Sigmoid colon (tissue), 7 donors: ENCODE data around the gene VAMP3. TPM values are rescaled to one million over a fixed set of nuclear protein-coding genes. Genes with fewer than 3 reads are reported as not detected.

ENCODE experiments used
- DNase-seq: peaks from one replicate; pipeline ENCODE4 v3.0.0-alpha.2; 2019
- H3K27ac ChIP-seq, 4 donors: fragments of 200-600 bp; sonication (generic); one replicate each; pipeline ENCODE4 v1.5.1; 2016 to 2019; ENCODE audit warnings: mild to moderate bottlenecking in 1 of 4
- H3K27me3 ChIP-seq, 3 donors: fragments of 200-600 bp; sonication (generic); one replicate each; pipeline ENCODE4 v1.5.1; 2019; ENCODE audit warnings: mild to moderate bottlenecking in 1 of 3
- H3K36me3 ChIP-seq, 4 donors: fragments of 200-600 bp; sonication (generic); one replicate each; pipeline ENCODE4 v1.5.1; 2016 to 2019
- H3K4me1 ChIP-seq, 4 donors: fragments of 200-600 bp; sonication (generic); one replicate each; pipeline ENCODE4 v1.5.1; 2017 to 2019
- H3K4me3 ChIP-seq, 4 donors: fragments of 200-600 bp; sonication (generic); one replicate each; pipeline ENCODE4 v1.5.1; 2017 to 2019; ENCODE audit warnings: mild to moderate bottlenecking in 2 of 4, moderate library complexity in 1 of 4
- H3K9me3 ChIP-seq, 4 donors: fragments of 200-600 bp in 3 of 4; sonication (generic) in 3 of 4; one replicate each; pipeline versions ENCODE4 v1.5.1 to v1.6.1; 2013 to 2019
- CTCF ChIP-seq, 4 experiments: fragments of 450-650 bp in 3 of 4; fragments of 200-600 bp in 1 of 4; IDR thresholded peaks; one replicate each; pipeline ENCODE4 v1.5.1; 2016 to 2019; ENCODE audit warnings: antibody characterized with exemption in 4 of 4, mild to moderate bottlenecking in 3 of 4, moderate library complexity in 2 of 4
- EP300 ChIP-seq, 4 donors: sonication (generic); formaldehyde crosslinking; IDR thresholded peaks; one replicate each; pipeline ENCODE4 v1.6.1; 2017; ENCODE audit warnings: antibody characterized with exemption in 4 of 4
- POLR2A ChIP-seq, 2 donors: fragments of 450-650 bp; IDR thresholded peaks; one replicate each; pipeline ENCODE4 v1.6.1; 2016; ENCODE audit warnings: antibody characterized with exemption in 2 of 2, mild to moderate bottlenecking in 2 of 2, moderate library complexity in 2 of 2
- POLR2AphosphoS5 ChIP-seq, 4 donors: sonication (generic); formaldehyde crosslinking; IDR thresholded peaks; one replicate each; pipeline ENCODE4 v1.6.1; 2017; ENCODE audit warnings: antibody characterized with exemption in 4 of 4
- WGBS, 2 donors: extraction: QIAGEN DNeasy Blood & Tissue Kit; methylation state at CpG; one replicate each; pipeline ENCODE4 v1.1.7; 2013; 5-methylcytosine and 5-hydroxymethylcytosine counted together
- intact Hi-C: fragments of 100-400 bp; cut with DNase I; formaldehyde crosslinking; loops from one replicate; pipeline ENCODE4 v1.15.1; 2023
- polyA plus RNA-seq, 3 donors: library from polyadenylated mRNA; stranded (reverse); fragments of 200-250 nt; gene quantifications; one replicate each; pipeline ENCODE4 v1.2.3, GENCODE V29; 2013
- total RNA-seq, 4 donors: library from RNA; depleted of rRNA; stranded (reverse); fragments of >200 nt; gene quantifications; one replicate each; pipeline ENCODE4 v1.1.0, GENCODE V29; 2016
- donor health status: healthy with polysubstance abuse.
- donor health status: Bipolar disorder and iron deficiency.
- donor health status: healthy.

The VAMP3 gene
- total and polyA plus RNA-seq, 7 donors: 55.3 to 2,991 (median 113) TPM

- H3K9me3 ChIP-seq: peaks cover 0 to 11% (median 0%) of the 10 kb centered on the region in 4 donors
- H3K4me3 ChIP-seq: no peak overlapping the region
- peaks cover 29 to 95% (median 59%) of the 10 kb centered on the region in 4 donors for H3K36me3 ChIP-seq
- H3K27me3 ChIP-seq: no peaks in the 10 kb centered on the region
- no peak for DNase-seq
- 96 to 97% methylated on average over 13 of the region's 13 CpGs for WGBS, 2 donors
- intact Hi-C loops: no loop called here
- no peaks in the 10 kb centered on the region for H3K4me1 ChIP-seq
- H3K27ac ChIP-seq: no peak overlapping the region
- TF ChIP-seq POLR2AphosphoS5 (IDR thresholded peaks at IDR 0.05): no peak
- no peak for TF ChIP-seq EP300 (IDR thresholded peaks at IDR 0.05)
- TF ChIP-seq POLR2A (IDR thresholded peaks at IDR 0.05): no peak
- TF ChIP-seq CTCF (IDR thresholded peaks at IDR 0.05): no peak
Observed at GRCh38 chr1:7809742-7810141, 38.6 kb downstream of the VAMP3 start.

- WGBS, 2 donors: 87 to 91% methylated on average over 7 of the region's 7 CpGs
- H3K27ac ChIP-seq: no peak overlapping the region
- H3K4me3 ChIP-seq: no peak overlapping the region
- intact Hi-C loops: no loop called here
- no peak for TF ChIP-seq CTCF (IDR thresholded peaks at IDR 0.05)
- peaks cover 0 to 11% (median 0%) of the 10 kb centered on the region in 4 donors for H3K9me3 ChIP-seq
- H3K4me1 ChIP-seq: no peaks in the 10 kb centered on the region
- no peaks in the 10 kb centered on the region for H3K27me3 ChIP-seq
- DNase-seq: no peak
- peaks cover 26 to 94% (median 53%) of the 10 kb centered on the region in 4 donors for H3K36me3 ChIP-seq
Observed at GRCh38 chr1:7810395-7810794, 39.3 kb downstream of the VAMP3 start.

GRCh38 chr1:7811476-7811875 is 40.4 kb downstream of the VAMP3 start:
- Histone ChIP-seq H3K27ac (no peak overlapping the region), H3K4me1 (no peaks in the 10 kb centered on the region), H3K9me3 (peaks cover 0 to 11% (median 0%) of the 10 kb centered on the region in 4 donors), H3K4me3 (no peak overlapping the region), H3K36me3 (peaks cover 16 to 85% (median 44%) of the 10 kb centered on the region in 4 donors), H3K27me3 (no peaks in the 10 kb centered on the region)
- no peak for TF ChIP-seq EP300 (IDR thresholded peaks at IDR 0.05)
- no peak for TF ChIP-seq POLR2A (IDR thresholded peaks at IDR 0.05)
- TF ChIP-seq CTCF (IDR thresholded peaks at IDR 0.05): no peak
- DNase-seq: no peak
- intact Hi-C loops: no loop called here
- WGBS, 2 donors: 92 to 94% methylated on average over 6 of the region's 6 CpGs

- Histone ChIP-seq H3K27ac (no peak overlapping the region), H3K4me1 (no peaks in the 10 kb centered on the region), H3K36me3 (peaks cover 10 to 89% (median 41%) of the 10 kb centered on the region in 4 donors), H3K9me3 (peaks cover 0 to 11% (median 0%) of the 10 kb centered on the region in 4 donors), H3K27me3 (no peaks in the 10 kb centered on the region), H3K4me3 (no peak overlapping the region)
- no peak for DNase-seq
- no peak for TF ChIP-seq CTCF (IDR thresholded peaks at IDR 0.05)
- TF ChIP-seq POLR2A (IDR thresholded peaks at IDR 0.05): no peak
- no peak for TF ChIP-seq EP300 (IDR thresholded peaks at IDR 0.05)
- TF ChIP-seq POLR2AphosphoS5 (IDR thresholded peaks at IDR 0.05): no peak
- WGBS, 2 donors: 89 to 97% methylated on average over 3 of the region's 3 CpGs
- intact Hi-C loops: no loop called here
Observed at GRCh38 chr1:7813677-7814373, 42.7 kb downstream of the VAMP3 start.

- intact Hi-C loops: no loop called here
- WGBS, 2 donors: 92 to 93% methylated on average over 3 of the region's 3 CpGs
- H3K4me3 ChIP-seq: no peak overlapping the region
- H3K36me3 ChIP-seq: peaks cover 19 to 99% (median 42%) of the 10 kb centered on the region in 4 donors
- H3K27me3 ChIP-seq: no peaks in the 10 kb centered on the region
- TF ChIP-seq EP300 (IDR thresholded peaks at IDR 0.05) (no peak), POLR2AphosphoS5 (IDR thresholded peaks at IDR 0.05) (no peak), POLR2A (IDR thresholded peaks at IDR 0.05) (no peak), CTCF (IDR thresholded peaks at IDR 0.05) (no peak)
- no peak for DNase-seq
- H3K4me1 ChIP-seq: no peaks in the 10 kb centered on the region
- no peaks in the 10 kb centered on the region for H3K9me3 ChIP-seq
- H3K27ac ChIP-seq: no peak overlapping the region
Observed at GRCh38 chr1:7821282-7821681, 50.2 kb downstream of the VAMP3 start.
